Hepatocyte (in vitro differentiated cells): ENCODE measurements around the gene STAT5B.

Experiments
- EZH2 ChIP-seq: fragments of 200-600 bp; sonication (generic); IDR thresholded peaks from 2 replicates; pipeline ENCODE4 v1.6.1; 2016; ENCODE audit warnings: antibody characterized with exemption, mild to moderate bottlenecking, borderline replicate concordance
- EZH2phosphoT487 ChIP-seq: fragments of 200-600 bp; sonication (generic); IDR thresholded peaks from one replicate; pipeline ENCODE4 v1.6.1; 2018; ENCODE audit warnings: antibody characterized with exemption, mild to moderate bottlenecking, low read depth, moderate library complexity; ENCODE audit not compliant: unreplicated experiment, severe bottlenecking
- TF ChIP-seq, protein P1 (sequence below): fragments of 200-600 bp; sonication (generic); IDR thresholded peaks from 2 replicates; pipeline ENCODE4 v1.5.1; 2016; ENCODE audit warnings: antibody characterized with exemption, mild to moderate bottlenecking; ENCODE audit not compliant: poor library complexity

DNA sequence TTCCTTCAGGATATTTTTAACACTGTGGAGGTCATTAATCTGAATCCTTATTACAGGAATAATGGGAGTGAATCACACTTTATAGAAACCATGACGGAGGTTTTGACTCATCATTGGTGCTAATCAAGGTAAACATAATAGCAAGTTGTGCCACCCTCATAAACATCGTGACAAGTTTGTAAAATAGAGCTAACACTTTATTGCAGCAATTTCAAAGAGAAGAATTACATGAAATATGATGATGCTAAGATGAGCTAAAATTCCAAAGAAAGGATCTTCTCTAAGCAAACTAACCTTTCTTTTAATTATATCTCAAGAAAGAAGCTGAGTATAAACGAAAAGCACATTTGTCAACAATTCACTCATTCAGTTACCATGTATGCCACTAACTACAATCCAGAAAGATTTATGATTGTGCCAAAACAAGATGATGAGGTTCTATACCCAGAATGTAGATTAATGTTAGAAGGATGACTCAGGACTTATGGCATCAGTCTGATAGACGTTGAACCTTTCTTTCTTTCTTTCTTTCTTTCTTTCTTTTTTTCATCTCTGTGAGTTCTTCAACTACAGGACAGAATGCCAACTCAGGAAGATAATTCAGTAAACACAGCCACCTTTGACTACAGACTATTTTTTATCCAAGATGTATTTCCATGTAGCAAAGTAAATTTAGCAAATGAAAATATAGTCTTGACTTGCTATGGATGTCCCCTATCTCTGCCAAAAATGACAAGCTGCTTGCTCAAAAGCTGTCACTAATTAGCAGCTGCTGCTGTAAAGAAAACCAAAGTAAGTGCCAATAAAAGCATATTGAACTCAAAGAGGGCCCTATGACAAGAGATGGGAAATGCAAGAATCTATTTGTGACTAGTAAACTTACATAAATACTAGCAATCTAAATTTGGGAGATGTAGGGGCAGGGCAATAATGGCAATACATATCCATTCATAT lies 23.3 kb downstream of the STAT5B start:
- TF ChIP-seq, protein P1, sequence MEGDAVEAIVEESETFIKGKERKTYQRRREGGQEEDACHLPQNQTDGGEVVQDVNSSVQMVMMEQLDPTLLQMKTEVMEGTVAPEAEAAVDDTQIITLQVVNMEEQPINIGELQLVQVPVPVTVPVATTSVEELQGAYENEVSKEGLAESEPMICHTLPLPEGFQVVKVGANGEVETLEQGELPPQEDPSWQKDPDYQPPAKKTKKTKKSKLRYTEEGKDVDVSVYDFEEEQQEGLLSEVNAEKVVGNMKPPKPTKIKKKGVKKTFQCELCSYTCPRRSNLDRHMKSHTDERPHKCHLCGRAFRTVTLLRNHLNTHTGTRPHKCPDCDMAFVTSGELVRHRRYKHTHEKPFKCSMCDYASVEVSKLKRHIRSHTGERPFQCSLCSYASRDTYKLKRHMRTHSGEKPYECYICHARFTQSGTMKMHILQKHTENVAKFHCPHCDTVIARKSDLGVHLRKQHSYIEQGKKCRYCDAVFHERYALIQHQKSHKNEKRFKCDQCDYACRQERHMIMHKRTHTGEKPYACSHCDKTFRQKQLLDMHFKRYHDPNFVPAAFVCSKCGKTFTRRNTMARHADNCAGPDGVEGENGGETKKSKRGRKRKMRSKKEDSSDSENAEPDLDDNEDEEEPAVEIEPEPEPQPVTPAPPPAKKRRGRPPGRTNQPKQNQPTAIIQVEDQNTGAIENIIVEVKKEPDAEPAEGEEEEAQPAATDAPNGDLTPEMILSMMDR: no peak
- TF ChIP-seq EZH2phosphoT487: no peak
- TF ChIP-seq EZH2: no peak
